ENCODE results near the gene AEBP1.

DNA sequence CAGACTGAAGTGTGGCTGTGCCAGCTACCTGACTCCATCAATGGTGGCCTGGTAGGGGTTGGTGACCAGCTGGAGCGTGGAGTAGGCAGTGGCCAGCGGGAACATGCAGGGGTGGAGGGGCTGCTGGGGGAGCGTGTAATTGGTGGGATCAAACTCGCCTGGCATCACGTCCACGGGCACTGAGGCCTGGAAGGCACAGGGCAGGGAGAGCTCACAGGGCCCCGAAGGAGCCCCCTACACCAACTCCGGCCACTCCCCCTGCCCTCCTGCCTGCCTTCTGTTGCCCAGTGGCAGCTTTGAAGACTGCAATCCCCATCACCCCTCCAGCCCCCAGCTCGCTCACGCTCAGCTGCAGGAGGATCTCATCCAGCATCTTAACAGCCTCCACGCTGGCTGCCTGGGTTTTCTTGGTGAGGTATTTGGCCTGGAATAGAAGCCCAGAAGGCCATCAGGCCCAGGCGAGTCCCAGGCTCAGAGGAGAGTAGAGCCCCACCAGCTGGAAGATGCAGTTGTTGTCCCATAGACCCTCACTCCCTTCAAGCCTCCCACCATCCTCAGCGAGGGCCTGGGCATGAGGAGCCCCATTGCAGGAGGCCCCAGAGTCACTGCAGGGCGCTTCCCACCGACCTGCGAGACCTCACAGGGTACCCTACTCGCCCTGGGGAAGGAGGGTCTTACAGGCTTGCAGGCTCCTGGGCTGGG is 12.1 kb downstream of the AEBP1 start:
- TF ChIP-seq SPI1 (IDR thresholded peaks at IDR 0.05; ENCODE audit: borderline replicate concordance, low read depth): no peak
- TF ChIP-seq, protein P1, sequence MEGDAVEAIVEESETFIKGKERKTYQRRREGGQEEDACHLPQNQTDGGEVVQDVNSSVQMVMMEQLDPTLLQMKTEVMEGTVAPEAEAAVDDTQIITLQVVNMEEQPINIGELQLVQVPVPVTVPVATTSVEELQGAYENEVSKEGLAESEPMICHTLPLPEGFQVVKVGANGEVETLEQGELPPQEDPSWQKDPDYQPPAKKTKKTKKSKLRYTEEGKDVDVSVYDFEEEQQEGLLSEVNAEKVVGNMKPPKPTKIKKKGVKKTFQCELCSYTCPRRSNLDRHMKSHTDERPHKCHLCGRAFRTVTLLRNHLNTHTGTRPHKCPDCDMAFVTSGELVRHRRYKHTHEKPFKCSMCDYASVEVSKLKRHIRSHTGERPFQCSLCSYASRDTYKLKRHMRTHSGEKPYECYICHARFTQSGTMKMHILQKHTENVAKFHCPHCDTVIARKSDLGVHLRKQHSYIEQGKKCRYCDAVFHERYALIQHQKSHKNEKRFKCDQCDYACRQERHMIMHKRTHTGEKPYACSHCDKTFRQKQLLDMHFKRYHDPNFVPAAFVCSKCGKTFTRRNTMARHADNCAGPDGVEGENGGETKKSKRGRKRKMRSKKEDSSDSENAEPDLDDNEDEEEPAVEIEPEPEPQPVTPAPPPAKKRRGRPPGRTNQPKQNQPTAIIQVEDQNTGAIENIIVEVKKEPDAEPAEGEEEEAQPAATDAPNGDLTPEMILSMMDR (IDR thresholded peaks at IDR 0.05; ENCODE audit: insufficient read depth, low read length): no peak
- TF ChIP-seq, protein P2, sequence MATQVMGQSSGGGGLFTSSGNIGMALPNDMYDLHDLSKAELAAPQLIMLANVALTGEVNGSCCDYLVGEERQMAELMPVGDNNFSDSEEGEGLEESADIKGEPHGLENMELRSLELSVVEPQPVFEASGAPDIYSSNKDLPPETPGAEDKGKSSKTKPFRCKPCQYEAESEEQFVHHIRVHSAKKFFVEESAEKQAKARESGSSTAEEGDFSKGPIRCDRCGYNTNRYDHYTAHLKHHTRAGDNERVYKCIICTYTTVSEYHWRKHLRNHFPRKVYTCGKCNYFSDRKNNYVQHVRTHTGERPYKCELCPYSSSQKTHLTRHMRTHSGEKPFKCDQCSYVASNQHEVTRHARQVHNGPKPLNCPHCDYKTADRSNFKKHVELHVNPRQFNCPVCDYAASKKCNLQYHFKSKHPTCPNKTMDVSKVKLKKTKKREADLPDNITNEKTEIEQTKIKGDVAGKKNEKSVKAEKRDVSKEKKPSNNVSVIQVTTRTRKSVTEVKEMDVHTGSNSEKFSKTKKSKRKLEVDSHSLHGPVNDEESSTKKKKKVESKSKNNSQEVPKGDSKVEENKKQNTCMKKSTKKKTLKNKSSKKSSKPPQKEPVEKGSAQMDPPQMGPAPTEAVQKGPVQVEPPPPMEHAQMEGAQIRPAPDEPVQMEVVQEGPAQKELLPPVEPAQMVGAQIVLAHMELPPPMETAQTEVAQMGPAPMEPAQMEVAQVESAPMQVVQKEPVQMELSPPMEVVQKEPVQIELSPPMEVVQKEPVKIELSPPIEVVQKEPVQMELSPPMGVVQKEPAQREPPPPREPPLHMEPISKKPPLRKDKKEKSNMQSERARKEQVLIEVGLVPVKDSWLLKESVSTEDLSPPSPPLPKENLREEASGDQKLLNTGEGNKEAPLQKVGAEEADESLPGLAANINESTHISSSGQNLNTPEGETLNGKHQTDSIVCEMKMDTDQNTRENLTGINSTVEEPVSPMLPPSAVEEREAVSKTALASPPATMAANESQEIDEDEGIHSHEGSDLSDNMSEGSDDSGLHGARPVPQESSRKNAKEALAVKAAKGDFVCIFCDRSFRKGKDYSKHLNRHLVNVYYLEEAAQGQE (IDR thresholded peaks at IDR 0.05; ENCODE audit: insufficient replicate concordance, low read depth): no peak
- TF ChIP-seq GABPA (IDR thresholded peaks at IDR 0.05; ENCODE audit: low read depth): no peak
- TF ChIP-seq POLR2AphosphoS5 (IDR thresholded peaks at IDR 0.05; ENCODE audit: low read depth): no peak; the same call in 1 of the 2 replicates

Data from HL-60 (cell line).